WTC11 (cell line): ENCODE measurements around the gene ZXDC. TPM values are rescaled to one million over a fixed set of nuclear protein-coding genes. Genes with fewer than 3 reads are reported as not detected.
A peak's percentile ranks its signal among the peaks of the same experiment; 100 is the strongest.

ENCODE experiments used
- ATAC-seq: fragments of 200-7000 bp; cut with Tn5 transposase; 2 replicates; pipeline ENCODE4 v1.10.0; 2021; ENCODE audit warnings: mild to moderate bottlenecking, moderate library complexity
- Bru-seq: library from RNA; stranded (reverse); fragments of 400-500 nt; gene quantifications from one replicate; lab custom pipeline; 2021; lab: Mats Ljungman, UMichigan
- CTCF ChIA-PET: fragments of 300-600 bp; sonication (Branson Sonifier 250); formaldehyde crosslinking; loops from one replicate; lab custom pipeline; 2021; ENCODE audit warnings: antibody characterized with exemption; lab: Charles Lee
- POLR2A ChIA-PET: fragments of 350-600 bp; sonication (Branson Sonifier 250); formaldehyde crosslinking; loops from one replicate; lab custom pipeline; 2021; ENCODE audit warnings: antibody characterized with exemption; lab: Charles Lee
- DNase-seq: peaks from one replicate; pipeline ENCODE4 v3.0.0; 2021; ENCODE audit warnings: low spot score
- H3K27ac Mint-ChIP-seq: 2 replicates; pipeline ENCODE4 v1.8.0; 2021; ENCODE audit warnings: mixed read lengths
- H3K27me3 Mint-ChIP-seq: 2 replicates; pipeline ENCODE4 v1.8.0; 2021; ENCODE audit warnings: low read depth, mild to moderate bottlenecking, moderate library complexity, mixed read lengths
- H3K36me3 Mint-ChIP-seq: 2 replicates; pipeline ENCODE4 v1.8.0; 2021; ENCODE audit warnings: mixed read lengths
- H3K4me1 Mint-ChIP-seq: 2 replicates; pipeline ENCODE4 v1.8.0; 2022; ENCODE audit warnings: mixed read lengths
- H3K4me3 Mint-ChIP-seq: 2 replicates; pipeline ENCODE4 v1.8.0; 2021; ENCODE audit warnings: mild to moderate bottlenecking, moderate library complexity, mixed read lengths
- H3K9me3 Mint-ChIP-seq: 2 replicates; pipeline ENCODE4 v1.8.0; 2021; ENCODE audit warnings: mixed read lengths
- CREM ChIP-seq: sonication (generic); formaldehyde crosslinking; IDR thresholded peaks from 2 replicates; pipeline ENCODE4 v1.8.1; 2022; ENCODE audit warnings: mild to moderate bottlenecking, missing genetic modification reagents, moderate library complexity
- E2F5 ChIP-seq: sonication (generic); formaldehyde crosslinking; IDR thresholded peaks from 2 replicates; pipeline ENCODE4 v1.8.1; 2022; ENCODE audit warnings: mild to moderate bottlenecking, moderate library complexity, missing genetic modification reagents
- FOXK1 ChIP-seq: sonication (generic); formaldehyde crosslinking; IDR thresholded peaks from 2 replicates; pipeline ENCODE4 v1.8.0; 2022; ENCODE audit warnings: mild to moderate bottlenecking, moderate library complexity, missing genetic modification reagents
- FOXP4 ChIP-seq: sonication (generic); formaldehyde crosslinking; IDR thresholded peaks from 2 replicates; pipeline ENCODE4 v1.8.0; 2022; ENCODE audit warnings: mild to moderate bottlenecking, missing genetic modification reagents
- GTF2I ChIP-seq: fragments of 250-450 bp; sonication (Bioruptor Pico); conservative IDR thresholded peaks from 2 replicates; pipeline ENCODE4 v1.4.0; 2021; ENCODE audit warnings: mild to moderate bottlenecking
- HMGXB4 ChIP-seq: sonication (generic); formaldehyde crosslinking; IDR thresholded peaks from 2 replicates; pipeline ENCODE4 v1.8.1; 2023; ENCODE audit warnings: mild to moderate bottlenecking, moderate library complexity, missing genetic modification reagents
- NFE2L1 ChIP-seq: sonication (generic); formaldehyde crosslinking; IDR thresholded peaks from 2 replicates; pipeline ENCODE4 v1.8.1; 2023; ENCODE audit warnings: missing genetic modification reagents
- NR1H2 ChIP-seq: sonication (generic); formaldehyde crosslinking; IDR thresholded peaks from 2 replicates; pipeline ENCODE4 v1.9.0; 2021; ENCODE audit warnings: mild to moderate bottlenecking, moderate library complexity, missing genetic modification reagents
- NR2C2 ChIP-seq: sonication (generic); formaldehyde crosslinking; IDR thresholded peaks from 2 replicates; pipeline ENCODE4 v1.8.0; 2022; ENCODE audit warnings: mild to moderate bottlenecking, missing genetic modification reagents
- PRRX2 ChIP-seq: fragments of 250-450 bp; sonication (Bioruptor Pico); IDR thresholded peaks from 2 replicates; pipeline ENCODE4 v1.8.0; 2021; ENCODE audit warnings: mild to moderate bottlenecking
- SP1 ChIP-seq: sonication (generic); formaldehyde crosslinking; conservative IDR thresholded peaks from 2 replicates; pipeline ENCODE4 v1.8.1; 2022; ENCODE audit warnings: missing genetic modification reagents
- ZNF138 ChIP-seq: sonication (generic); formaldehyde crosslinking; conservative IDR thresholded peaks from 2 replicates; pipeline ENCODE4 v1.8.1; 2022; ENCODE audit warnings: mild to moderate bottlenecking, moderate library complexity, missing genetic modification reagents
- ZNF232 ChIP-seq: sonication (generic); formaldehyde crosslinking; IDR thresholded peaks from 2 replicates; pipeline ENCODE4 v1.8.0; 2022; ENCODE audit warnings: mild to moderate bottlenecking, missing genetic modification reagents
- long read RNA-seq, 3 experiments: library from RNA in 1 of 3; library from capped mRNA in 1 of 3; library from polyadenylated mRNA in 1 of 3; unstranded in 2 of 3; stranded (forward) in 1 of 3; transcript quantifications; one replicate each; pipeline ENCODE4 v2.0.0, GENCODE V29; 2021
- total RNA-seq: library from RNA; stranded (reverse); gene quantifications from 3 replicates; pipeline ENCODE4 v1.2.3, GENCODE V29; 2021
- TF ChIP-seq, protein P1 (sequence below): sonication (generic); formaldehyde crosslinking; IDR thresholded peaks from 2 replicates; pipeline ENCODE4 v1.8.1; 2023; ENCODE audit warnings: mild to moderate bottlenecking, missing genetic modification reagents, moderate library complexity
- TF ChIP-seq, protein P2 (sequence below): sonication (generic); formaldehyde crosslinking; IDR thresholded peaks from 2 replicates; pipeline ENCODE4 v1.8.1; 2023; ENCODE audit warnings: mild to moderate bottlenecking, missing genetic modification reagents, borderline replicate concordance
- TF ChIP-seq, protein P3 (sequence below): fragments of 250-450 bp; sonication (Bioruptor Pico); conservative IDR thresholded peaks from 2 replicates; pipeline ENCODE4 v1.9.0; 2021; ENCODE audit warnings: mild to moderate bottlenecking
- TF ChIP-seq, protein P4 (sequence below): sonication (generic); formaldehyde crosslinking; IDR thresholded peaks from 2 replicates; pipeline ENCODE4 v1.8.1; 2022; ENCODE audit warnings: low read depth, mild to moderate bottlenecking, moderate library complexity, missing genetic modification reagents, borderline replicate concordance

Gene ZXDC
- 32.9 to 34.7 TPM (median 33.4 TPM) in 3 replicates for total RNA-seq
- percentile 85 among the genes with signal in this experiment for Bru-seq, nascent RNA
- long read RNA-seq, experiment 1, full-length matches to known transcripts: 53 of 121 reads
- long read RNA-seq, experiment 1, partial matches to known transcripts: 22 of 121 reads
- long read RNA-seq, experiment 1, other reads (novel, unspliced or antisense): 46 of 121 reads
- long read RNA-seq, experiment 2, full-length matches to known transcripts: 8 of 33 reads
- long read RNA-seq, experiment 2, partial matches to known transcripts: 2 of 33 reads
- long read RNA-seq, experiment 2, other reads (novel, unspliced or antisense): 23 of 33 reads
- long read RNA-seq, experiment 3, partial matches to known transcripts: 2 of 3 reads
- long read RNA-seq, experiment 3, other reads (novel, unspliced or antisense): 1 of 3 reads

- Mint-ChIP-seq H3K9me3 (no peaks in the 10 kb centered on the region), H3K36me3 (peaks cover 13% of the 10 kb centered on the region), H3K4me1 (peaks cover 39% of the 10 kb centered on the region), H3K27me3 (no peaks in the 10 kb centered on the region), H3K27ac (peak within 1 kb of the TSS; percentile 61), H3K4me3 (peak within 1 kb of the TSS; percentile 89)
- peak; percentile 90 for DNase-seq
- peak; percentile 81 for ATAC-seq
- ChIA-PET CTCF (interaction anchor here (0.9 to 2.0 kb wide), 11 partner anchors 9 to 343 kb away, joined by 3 to 18 read pairs (median 6); partner anchors contain the start of genes CFAP100 and CHST13), POLR2A (interaction anchor here (1.7 kb wide), 1 partner anchor 19 kb away, joined by 4 read pairs; no protein-coding TSS in a partner anchor)
- 0 out of 2 replicates have a peak, but pooled peaks have one; percentile 3 for TF ChIP-seq FOXP4
- no peak for TF ChIP-seq NR2C2 (CRISPR knock-in tag)
- TF ChIP-seq GTF2I: no peak
- TF ChIP-seq SP1 (CRISPR knock-in tag): peak; percentile 71
- TF ChIP-seq, protein P1, sequence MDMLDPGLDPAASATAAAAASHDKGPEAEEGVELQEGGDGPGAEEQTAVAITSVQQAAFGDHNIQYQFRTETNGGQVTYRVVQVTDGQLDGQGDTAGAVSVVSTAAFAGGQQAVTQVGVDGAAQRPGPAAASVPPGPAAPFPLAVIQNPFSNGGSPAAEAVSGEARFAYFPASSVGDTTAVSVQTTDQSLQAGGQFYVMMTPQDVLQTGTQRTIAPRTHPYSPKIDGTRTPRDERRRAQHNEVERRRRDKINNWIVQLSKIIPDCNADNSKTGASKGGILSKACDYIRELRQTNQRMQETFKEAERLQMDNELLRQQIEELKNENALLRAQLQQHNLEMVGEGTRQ (CRISPR knock-in tag): 0 out of 2 replicates have a peak, but pooled peaks have one; percentile 5
- TF ChIP-seq CREM: peak; percentile 51; the same call in 1 of the 2 replicates
- no peak for TF ChIP-seq NR1H2 (CRISPR knock-in tag)
- no peak for TF ChIP-seq ZNF138 (CRISPR knock-in tag)
- no peak for TF ChIP-seq PRRX2 (CRISPR knock-in tag)
- no peak for TF ChIP-seq NFE2L1 (CRISPR knock-in tag)
- TF ChIP-seq, protein P2, sequence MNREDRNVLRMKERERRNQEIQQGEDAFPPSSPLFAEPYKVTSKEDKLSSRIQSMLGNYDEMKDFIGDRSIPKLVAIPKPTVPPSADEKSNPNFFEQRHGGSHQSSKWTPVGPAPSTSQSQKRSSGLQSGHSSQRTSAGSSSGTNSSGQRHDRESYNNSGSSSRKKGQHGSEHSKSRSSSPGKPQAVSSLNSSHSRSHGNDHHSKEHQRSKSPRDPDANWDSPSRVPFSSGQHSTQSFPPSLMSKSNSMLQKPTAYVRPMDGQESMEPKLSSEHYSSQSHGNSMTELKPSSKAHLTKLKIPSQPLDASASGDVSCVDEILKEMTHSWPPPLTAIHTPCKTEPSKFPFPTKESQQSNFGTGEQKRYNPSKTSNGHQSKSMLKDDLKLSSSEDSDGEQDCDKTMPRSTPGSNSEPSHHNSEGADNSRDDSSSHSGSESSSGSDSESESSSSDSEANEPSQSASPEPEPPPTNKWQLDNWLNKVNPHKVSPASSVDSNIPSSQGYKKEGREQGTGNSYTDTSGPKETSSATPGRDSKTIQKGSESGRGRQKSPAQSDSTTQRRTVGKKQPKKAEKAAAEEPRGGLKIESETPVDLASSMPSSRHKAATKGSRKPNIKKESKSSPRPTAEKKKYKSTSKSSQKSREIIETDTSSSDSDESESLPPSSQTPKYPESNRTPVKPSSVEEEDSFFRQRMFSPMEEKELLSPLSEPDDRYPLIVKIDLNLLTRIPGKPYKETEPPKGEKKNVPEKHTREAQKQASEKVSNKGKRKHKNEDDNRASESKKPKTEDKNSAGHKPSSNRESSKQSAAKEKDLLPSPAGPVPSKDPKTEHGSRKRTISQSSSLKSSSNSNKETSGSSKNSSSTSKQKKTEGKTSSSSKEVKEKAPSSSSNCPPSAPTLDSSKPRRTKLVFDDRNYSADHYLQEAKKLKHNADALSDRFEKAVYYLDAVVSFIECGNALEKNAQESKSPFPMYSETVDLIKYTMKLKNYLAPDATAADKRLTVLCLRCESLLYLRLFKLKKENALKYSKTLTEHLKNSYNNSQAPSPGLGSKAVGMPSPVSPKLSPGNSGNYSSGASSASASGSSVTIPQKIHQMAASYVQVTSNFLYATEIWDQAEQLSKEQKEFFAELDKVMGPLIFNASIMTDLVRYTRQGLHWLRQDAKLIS (CRISPR knock-in tag): no peak
- TF ChIP-seq, protein P3, sequence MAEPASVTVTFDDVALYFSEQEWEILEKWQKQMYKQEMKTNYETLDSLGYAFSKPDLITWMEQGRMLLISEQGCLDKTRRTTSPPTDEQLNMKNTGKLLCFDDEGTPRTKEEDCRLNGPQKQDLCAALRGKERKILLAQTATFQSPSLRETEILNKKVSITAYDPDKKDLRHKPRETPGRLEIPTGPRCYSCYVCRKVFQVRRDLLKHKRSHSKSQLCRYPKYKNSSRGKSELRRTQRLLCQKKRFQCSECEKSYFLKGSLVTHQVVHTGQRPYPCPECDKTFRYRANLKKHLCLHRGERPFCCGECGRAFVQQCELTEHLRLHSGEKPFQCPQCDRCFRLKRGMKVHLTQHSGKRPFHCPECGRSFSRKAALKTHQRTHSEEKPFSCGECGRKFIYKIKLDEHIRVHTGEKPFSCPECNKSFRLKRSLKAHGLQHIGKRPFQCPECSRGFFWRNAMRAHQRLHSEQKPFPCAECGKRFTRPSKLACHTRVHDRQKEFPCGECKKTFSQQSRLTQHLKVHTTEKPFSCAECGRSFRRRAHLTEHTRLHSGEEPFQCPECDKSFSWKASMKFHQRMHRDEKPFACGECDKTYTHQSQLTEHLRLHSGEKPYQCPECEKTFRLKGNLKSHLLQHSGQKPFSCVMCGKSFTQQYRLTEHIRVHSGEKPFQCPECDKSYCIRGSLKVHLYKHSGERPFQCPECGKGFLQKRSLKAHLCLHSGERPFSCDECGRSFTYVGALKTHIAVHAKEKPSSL (CRISPR knock-in tag): no peak
- 0 out of 2 replicates have a peak, but pooled peaks have one; percentile 17 for TF ChIP-seq FOXK1 (CRISPR knock-in tag)
- no peak for TF ChIP-seq HMGXB4
- TF ChIP-seq E2F5 (CRISPR knock-in tag): peak; percentile 73; the same call in 1 of the 2 replicates
- TF ChIP-seq ZNF232: peak; percentile 80; the same call in 1 of the 2 replicates
- TF ChIP-seq, protein P4, sequence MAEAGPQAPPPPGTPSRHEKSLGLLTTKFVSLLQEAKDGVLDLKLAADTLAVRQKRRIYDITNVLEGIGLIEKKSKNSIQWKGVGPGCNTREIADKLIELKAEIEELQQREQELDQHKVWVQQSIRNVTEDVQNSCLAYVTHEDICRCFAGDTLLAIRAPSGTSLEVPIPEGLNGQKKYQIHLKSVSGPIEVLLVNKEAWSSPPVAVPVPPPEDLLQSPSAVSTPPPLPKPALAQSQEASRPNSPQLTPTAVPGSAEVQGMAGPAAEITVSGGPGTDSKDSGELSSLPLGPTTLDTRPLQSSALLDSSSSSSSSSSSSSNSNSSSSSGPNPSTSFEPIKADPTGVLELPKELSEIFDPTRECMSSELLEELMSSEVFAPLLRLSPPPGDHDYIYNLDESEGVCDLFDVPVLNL (CRISPR knock-in tag): no peak
These were observed at the start of gene ZXDC for GRCh38 chr3:126475413-126476114. Gene ZXDC (minus strand): TSS chr3:126475891. CDS start chr3:126475865, 26 bp downstream.
